Liver (tissue), 3 donors: ENCODE results near the gene ATF4.

Experiments
- GABPA ChIP-seq, 2 donors: IDR thresholded peaks in 1 of 2; conservative IDR thresholded peaks in 1 of 2; 2 replicates each; pipeline ENCODE4 v1.6.1; 2016; ENCODE audit warnings: antibody characterized with exemption in 2 of 2, mild to moderate bottlenecking in 1 of 2, moderate library complexity in 1 of 2
- JUND ChIP-seq, 2 donors: IDR thresholded peaks; 2 replicates each; pipeline ENCODE4 v1.6.1; 2016; ENCODE audit warnings: antibody characterized with exemption in 2 of 2
- TAF1 ChIP-seq: conservative IDR thresholded peaks from 2 replicates; pipeline ENCODE4 v1.6.1; 2016; ENCODE audit warnings: antibody characterized with exemption, mild to moderate bottlenecking
- TF ChIP-seq, protein P1 (sequence below): fragments of 150-350 bp; IDR thresholded peaks from 2 replicates; pipeline ENCODE4 v1.5.1; 2017; ENCODE audit warnings: improper control_type of control experiment, low read depth, low read length; ENCODE audit not compliant: missing input control
- TF ChIP-seq, protein P2 (sequence below): IDR thresholded peaks from 2 replicates; pipeline ENCODE4 v1.6.1; 2016; ENCODE audit warnings: antibody characterized with exemption, mild to moderate bottlenecking
- TF ChIP-seq, protein P3 (sequence below): IDR thresholded peaks from 2 replicates; pipeline ENCODE4 v1.6.1; 2016; ENCODE audit warnings: antibody characterized with exemption
- donor health status: healthy.
- donor health status: healthy.

DNA sequence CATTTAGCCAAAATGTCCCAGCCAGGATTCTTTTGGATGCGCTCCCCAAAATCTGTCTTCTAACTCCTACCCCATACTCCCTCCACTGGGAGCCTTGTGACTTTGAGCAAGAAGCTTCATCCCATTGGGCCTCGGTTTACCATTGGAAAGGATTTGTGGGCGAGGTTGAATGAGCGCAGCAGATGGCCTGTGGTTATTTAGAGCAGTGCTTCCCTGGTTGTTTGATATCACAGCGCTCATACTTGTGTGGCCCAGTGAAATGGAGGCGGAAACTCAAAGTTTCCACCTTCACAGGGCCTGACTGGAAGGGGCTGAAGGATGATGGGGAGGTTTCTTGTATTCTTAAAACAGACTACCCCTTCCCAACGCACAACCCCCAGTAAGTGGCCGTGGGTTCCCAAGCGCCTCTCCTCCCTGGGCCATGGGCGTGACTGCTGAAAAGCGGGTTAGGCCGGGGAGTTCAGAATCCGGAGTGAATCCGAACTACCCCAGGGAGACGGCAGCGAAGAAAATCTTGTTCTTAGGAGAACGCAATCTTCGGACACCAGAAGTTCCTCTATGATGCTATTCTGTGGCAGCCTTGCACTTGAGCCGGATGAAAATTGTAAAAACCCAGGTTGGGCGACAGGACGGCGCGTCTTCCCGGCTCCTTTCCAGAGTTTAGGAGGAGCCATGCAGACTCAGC, 1.2 kb upstream of the ATF4 start:
- TF ChIP-seq TAF1 (no peak), JUND (IDR thresholded peaks at IDR 0.05) (no peak), GABPA (IDR thresholded peaks at IDR 0.05 in 1 of 2, conservative IDR thresholded peaks at IDR 0.05 in 1 of 2) (no peak)
- TF ChIP-seq, protein P1, sequence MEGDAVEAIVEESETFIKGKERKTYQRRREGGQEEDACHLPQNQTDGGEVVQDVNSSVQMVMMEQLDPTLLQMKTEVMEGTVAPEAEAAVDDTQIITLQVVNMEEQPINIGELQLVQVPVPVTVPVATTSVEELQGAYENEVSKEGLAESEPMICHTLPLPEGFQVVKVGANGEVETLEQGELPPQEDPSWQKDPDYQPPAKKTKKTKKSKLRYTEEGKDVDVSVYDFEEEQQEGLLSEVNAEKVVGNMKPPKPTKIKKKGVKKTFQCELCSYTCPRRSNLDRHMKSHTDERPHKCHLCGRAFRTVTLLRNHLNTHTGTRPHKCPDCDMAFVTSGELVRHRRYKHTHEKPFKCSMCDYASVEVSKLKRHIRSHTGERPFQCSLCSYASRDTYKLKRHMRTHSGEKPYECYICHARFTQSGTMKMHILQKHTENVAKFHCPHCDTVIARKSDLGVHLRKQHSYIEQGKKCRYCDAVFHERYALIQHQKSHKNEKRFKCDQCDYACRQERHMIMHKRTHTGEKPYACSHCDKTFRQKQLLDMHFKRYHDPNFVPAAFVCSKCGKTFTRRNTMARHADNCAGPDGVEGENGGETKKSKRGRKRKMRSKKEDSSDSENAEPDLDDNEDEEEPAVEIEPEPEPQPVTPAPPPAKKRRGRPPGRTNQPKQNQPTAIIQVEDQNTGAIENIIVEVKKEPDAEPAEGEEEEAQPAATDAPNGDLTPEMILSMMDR: no peak
- TF ChIP-seq, protein P2, sequence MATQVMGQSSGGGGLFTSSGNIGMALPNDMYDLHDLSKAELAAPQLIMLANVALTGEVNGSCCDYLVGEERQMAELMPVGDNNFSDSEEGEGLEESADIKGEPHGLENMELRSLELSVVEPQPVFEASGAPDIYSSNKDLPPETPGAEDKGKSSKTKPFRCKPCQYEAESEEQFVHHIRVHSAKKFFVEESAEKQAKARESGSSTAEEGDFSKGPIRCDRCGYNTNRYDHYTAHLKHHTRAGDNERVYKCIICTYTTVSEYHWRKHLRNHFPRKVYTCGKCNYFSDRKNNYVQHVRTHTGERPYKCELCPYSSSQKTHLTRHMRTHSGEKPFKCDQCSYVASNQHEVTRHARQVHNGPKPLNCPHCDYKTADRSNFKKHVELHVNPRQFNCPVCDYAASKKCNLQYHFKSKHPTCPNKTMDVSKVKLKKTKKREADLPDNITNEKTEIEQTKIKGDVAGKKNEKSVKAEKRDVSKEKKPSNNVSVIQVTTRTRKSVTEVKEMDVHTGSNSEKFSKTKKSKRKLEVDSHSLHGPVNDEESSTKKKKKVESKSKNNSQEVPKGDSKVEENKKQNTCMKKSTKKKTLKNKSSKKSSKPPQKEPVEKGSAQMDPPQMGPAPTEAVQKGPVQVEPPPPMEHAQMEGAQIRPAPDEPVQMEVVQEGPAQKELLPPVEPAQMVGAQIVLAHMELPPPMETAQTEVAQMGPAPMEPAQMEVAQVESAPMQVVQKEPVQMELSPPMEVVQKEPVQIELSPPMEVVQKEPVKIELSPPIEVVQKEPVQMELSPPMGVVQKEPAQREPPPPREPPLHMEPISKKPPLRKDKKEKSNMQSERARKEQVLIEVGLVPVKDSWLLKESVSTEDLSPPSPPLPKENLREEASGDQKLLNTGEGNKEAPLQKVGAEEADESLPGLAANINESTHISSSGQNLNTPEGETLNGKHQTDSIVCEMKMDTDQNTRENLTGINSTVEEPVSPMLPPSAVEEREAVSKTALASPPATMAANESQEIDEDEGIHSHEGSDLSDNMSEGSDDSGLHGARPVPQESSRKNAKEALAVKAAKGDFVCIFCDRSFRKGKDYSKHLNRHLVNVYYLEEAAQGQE: no peak
- TF ChIP-seq, protein P3, sequence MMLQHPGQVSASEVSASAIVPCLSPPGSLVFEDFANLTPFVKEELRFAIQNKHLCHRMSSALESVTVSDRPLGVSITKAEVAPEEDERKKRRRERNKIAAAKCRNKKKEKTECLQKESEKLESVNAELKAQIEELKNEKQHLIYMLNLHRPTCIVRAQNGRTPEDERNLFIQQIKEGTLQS: no peak
